Left cardiac atrium (tissue), 4 donors: ENCODE results near the gene SCN1B. TPM values are rescaled to one million over a fixed set of nuclear protein-coding genes. Genes with fewer than 3 reads are reported as not detected.
A peak's percentile ranks its signal among the peaks of the same experiment; 100 is the strongest.

Source experiments
- ATAC-seq, 2 donors: fragments of 200-7000 bp; cut with Tn5 transposase; one replicate each; pipeline ENCODE4 v1.9.1; 2020; ENCODE audit warnings: mild to moderate bottlenecking in 2 of 2, moderate library complexity in 2 of 2
- DNase-seq: peaks from one replicate; pipeline ENCODE4 v3.0.0-alpha.2; 2020
- intact Hi-C, 2 donors: fragments of 100-400 bp; cut with DNase I; formaldehyde crosslinking; loops; one replicate each; pipeline versions ENCODE4 v1.14.1 to v1.15.1; 2022 to 2023
- total RNA-seq, 2 donors: library from RNA; stranded (reverse); fragmentation: NEBNext Ultra II Directional; extraction: Animal tissue kit (Norgen Biotek cat#: 25700); gene quantifications; one replicate each; pipeline ENCODE4 v1.2.1, GENCODE V29; 2021
- donor health status: DM: no; HTN: yes; CAD: no.
- donor health status: DM: no; HTN: yes; CAD: no; lungs with severe emphysema.
- donor health status: DM: yes; HTN: yes; CAD: no.
- donor health status: Dilated cardiomyopathy.

SCN1B gene
- total RNA-seq, 2 donors from 2014 or later = 73.6 to 163 TPM

DNA sequence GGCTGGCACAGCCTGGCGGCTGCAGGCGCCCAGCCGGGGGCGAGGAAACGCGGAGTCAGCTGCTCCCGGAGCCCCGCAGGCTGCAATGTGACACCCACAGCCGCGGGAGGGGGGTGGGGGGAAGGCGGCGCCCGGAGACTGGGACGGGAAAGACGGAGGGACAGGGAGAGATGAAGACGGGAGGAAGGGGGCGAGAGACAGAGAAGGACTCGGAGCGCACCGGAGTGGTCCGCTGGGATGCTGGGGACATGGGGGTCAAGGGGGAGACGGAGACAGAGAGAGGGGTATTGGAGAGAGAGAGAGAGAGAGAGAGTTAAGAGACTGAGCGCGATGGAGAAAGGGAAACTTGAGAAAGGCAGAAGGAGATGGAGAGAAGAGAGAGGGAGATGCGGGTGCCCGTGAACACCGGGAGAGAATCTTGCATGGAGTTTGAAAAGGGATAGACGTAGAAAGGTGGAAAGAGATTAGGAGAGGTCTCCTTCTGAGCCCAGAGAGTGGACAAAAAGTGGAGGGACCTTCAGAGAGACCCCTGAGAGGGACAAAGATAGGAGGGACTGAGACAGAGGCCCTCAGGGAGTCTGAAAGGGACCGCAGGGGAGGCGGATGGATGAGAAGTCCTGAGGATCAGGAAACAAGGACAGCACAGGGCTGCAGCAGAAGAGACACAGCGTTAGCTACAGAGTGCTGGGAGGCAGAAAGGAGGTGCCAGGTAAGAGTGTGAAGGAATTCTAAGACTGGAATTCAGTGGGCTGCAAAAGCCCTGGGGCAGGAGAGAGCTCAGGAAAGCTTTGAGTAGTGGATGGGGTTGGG, 1.0 kb downstream of the SCN1B start:
- no peak for DNase-seq
- peak; percentile 34 to 54 for ATAC-seq
- intact Hi-C loops = no loop called here

DNA sequence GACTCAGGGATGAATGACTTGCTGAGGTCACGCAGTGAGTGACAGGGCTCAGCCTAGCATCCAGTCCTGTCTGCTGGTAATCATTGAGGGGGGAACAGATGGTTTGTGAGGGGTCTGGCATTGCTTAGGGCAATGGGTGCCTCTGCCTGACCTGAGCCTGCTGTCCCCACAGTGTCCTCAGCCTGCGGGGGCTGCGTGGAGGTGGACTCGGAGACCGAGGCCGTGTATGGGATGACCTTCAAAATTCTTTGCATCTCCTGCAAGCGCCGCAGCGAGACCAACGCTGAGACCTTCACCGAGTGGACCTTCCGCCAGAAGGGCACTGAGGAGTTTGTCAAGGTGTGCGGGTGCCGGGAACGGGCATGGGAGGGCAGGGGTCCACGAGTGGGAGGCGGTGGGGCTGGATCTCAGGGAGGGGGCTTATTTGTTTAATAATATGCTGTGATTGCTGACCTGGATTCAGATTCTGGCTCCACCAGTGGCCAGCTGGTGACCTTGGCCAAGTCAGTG, 2.1 kb downstream of the SCN1B start:
- DNase-seq = no peak
- ATAC-seq = no peak
- intact Hi-C loops = no loop called here

DNA sequence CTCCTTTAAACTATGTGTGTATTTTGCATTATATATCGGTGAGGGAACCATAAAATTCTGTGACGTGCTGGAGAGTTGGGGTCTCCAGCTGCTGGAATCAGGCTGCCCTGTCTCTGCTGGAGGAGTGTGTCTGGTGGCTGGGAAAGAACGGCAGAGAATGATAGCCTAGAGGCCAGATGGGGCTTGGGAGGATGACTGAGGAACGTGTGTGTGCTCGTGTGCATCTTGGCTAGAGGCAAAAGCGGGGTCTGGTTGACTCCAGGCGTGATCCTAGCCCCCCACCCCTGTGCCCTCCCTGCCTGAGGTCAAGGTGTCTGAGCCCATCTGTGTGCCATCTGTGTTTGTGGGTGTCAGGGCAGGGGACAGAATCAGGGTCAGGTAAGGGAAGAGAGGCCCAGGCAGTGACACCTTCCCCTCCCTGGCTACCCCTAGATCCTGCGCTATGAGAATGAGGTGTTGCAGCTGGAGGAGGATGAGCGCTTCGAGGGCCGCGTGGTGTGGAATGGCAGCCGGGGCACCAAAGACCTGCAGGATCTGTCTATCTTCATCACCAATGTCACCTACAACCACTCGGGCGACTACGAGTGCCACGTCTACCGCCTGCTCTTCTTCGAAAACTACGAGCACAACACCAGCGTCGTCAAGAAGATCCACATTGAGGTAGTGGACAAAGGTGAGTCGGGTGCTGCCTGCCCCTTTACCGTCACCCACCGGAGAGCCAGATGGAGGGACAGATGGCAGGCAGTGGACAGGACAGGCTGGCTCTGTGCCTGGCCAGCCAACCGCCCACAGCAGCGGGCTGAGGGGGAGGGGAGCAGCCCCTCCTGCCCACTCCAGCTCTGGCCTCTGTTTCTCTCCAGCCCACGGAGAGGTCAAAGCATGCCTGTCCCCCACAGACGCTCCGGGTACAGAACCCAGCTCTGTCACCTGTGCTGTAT, 3.1 kb downstream of the SCN1B start:
- ATAC-seq = no peak
- DNase-seq = no peak
- intact Hi-C loops = no loop called here

DNA sequence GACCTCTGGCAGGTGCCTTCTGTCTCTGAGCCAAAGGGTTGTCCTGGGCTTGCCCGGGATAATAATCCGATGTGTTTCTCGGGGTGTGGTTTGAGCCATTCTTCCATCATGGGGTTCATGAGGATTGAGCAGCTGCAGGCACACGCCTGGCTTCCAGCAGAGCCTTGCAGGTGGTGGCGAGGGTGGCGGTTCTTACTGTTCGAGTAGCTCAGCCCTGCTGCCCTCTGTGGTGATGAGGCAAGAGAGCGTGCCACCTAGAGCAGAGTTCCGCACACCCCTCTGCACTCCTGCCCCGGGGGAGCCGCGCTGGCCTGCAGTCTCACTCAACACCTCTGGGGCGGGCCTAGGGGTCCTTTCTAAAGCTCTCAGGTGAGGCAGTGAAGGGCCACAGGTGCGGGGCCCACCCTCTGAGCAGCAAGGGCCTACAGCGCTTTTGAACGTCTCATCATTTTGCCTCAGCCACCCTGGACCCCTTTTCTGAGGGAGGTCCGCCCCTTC, 3.8 kb downstream of the SCN1B start:
- ATAC-seq = no peak
- intact Hi-C loops = no loop called here
- DNase-seq = no peak

DNA sequence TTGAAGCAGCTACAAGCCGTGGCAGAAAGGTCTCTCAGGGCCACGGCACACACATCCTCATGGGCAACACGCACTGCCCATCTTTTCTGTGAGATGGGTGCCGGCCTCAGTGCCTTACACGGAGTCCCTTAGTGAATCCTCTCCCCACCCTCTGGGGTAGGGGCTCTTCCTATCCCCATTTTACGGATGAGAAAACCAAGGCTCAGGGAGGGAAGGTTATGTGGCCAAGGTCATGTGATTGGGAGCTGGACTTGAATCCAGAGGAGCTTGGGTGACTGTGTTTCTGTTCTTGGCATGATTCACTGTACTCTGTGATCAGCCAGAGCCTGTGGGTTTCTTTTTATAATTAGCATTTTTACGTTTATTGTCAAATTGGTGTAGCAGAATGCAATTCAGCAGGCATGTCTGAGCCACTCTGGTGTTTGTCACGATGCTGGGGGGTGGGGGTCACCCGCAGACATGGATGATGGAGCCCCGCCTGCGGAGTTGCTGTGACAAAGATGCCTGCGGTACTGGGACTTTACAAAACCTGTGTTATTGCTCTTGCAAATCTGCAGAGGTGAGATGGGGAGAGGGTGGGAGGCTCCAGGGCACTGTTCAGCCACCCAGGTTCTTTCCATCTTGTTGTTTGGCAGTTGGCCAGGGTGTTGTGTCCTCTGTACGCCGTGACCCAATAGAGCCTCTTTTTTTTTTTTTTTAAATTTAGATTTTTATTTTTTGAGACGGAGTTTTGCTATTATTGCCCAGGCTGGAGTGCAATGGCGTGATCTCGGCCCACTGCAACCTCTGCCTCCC, 4.5 kb downstream of the SCN1B start:
- no peak for ATAC-seq
- intact Hi-C loops = no loop called here
- DNase-seq = no peak

DNA sequence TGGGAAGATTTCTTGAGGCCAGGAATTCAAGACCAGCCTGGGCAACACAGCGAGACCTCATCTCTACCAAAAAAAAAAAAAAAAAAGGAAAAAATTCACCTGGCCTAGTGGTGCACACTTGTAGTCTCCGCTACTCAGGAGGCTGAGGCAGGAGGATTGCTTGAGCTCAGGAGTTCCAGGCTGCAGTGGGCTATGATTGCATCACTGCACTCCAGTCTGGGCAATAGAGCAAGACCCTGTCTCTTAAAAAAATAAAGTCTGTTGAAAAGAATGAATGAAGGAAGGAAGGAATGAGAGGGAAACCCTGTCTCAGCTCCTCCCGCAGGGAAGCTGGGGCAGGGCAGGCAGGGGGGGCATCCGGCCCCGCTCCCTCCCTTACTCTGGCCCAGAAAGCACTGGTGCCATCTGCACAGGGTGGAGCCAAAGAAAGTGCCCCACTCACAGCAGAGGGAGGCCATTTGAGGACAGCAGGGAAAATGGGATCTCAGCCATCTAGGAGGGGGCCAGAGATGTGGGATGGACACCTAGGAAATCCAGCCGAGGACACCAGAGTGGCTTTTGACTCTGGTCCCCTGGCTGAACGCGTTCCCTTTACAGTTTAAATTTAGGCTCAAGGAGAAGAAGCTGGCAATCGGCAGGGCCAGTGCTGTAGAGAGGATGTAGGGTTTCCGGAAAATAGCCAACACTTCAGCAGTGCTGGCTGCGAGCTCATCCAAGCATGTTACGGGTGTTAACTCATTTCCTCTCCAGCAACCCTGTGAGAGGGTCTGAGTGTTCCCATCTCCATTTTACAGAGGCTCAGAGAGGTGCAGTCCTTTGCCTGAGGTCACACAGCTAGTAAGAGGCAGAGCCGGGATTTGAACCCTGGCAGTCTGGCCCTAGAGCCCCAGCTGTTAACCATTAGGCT, 7.7 kb downstream of the SCN1B start:
- ATAC-seq (peak; percentile 52 to 54), DNase-seq (peak; percentile 70)
- intact Hi-C loops = no loop called here

DNA sequence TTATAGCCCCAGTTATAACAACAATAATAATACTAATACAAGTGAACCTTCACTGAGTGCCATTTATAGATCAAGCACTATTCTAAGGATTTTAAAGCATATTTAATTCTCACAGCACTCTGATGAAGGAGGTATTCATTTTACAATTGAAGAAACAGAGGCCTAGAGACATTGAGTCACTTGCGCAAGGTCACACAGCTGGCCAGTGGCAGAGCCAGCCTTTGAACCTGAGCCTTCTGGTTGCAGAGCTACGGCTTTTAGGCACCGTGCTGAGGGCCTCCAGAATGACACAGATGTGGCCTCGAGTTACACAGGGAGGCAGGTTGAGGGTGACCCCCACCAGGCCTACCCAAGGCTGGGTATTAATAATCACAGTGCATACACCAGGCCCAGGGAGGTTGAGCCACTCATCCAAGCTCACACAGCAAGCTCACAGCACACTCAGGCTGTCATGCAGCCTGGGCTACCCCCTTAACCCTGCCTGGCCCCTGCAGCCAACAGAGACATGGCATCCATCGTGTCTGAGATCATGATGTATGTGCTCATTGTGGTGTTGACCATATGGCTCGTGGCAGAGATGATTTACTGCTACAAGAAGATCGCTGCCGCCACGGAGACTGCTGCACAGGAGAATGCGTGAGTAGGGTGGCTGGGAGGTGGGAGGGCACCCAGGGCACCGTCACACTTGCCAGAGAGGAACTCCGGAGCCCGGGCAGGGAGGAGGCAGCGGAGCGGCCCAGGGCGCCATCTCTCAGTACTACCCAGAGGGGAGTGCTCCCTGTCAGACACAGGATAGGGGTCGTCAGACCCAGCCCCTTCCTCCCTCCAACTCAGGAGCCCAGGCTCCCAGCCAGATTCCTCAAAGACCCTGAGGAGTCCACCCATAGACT, 8.6 kb downstream of the SCN1B start:
- ATAC-seq = peak in 1 of 2 donors; percentile 1
- DNase-seq = no peak

DNA sequence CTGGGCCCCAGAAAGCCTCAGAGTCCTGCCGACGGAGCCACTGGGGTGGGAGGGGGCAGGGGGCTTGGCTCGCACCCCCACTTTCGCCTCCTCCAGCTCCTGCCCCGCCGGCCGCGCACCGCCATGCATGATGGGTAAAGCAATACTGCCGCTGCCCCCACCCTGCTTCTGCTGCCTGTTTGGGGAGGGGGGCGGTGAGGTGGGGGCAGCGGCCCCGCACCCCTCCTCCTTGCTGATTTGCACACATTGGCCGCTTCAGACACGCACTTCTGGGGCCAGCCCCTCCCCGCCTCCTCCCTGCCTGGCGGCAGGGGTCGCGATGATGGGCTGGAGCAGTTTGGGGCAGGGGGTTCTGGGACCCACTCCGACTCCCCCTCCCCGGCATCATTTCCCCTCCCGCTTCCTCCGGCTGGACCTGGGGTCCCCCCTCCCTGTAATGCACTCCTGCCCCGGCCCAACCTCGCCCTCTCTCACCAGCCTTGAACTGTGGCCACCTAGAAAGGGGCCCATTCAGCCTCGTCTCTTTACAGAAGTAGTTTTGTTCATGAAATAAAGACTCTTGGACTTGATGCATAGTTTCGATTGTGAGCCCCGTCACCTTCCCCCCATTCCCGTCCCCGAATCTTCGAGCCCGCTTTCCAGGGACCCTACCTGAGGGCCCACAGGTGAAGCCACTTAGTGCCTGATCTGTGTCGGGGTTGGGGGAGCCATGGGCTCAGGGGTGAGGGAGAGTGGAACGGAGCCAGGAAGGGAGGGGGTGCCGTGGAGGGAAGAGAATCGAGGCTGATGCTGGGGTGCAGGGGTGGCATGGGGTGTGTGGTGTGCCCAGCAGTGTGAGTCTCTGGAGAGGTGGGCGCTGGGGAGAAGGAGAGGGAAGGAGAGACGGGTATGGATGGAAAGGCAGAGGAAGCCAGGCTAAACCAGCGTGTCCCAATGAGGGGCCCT, 9.9 kb downstream of the SCN1B start:
- intact Hi-C loops = loop anchor here in 1 of 2 donors (5.0 kb wide), 1 partner anchor 52 kb away; no protein-coding TSS in a partner anchor
- no peak for DNase-seq
- ATAC-seq = no peak

More for the DNA sequence above, 8.6 kb downstream of the SCN1B start:
- intact Hi-C loops = no loop called here

DNA sequence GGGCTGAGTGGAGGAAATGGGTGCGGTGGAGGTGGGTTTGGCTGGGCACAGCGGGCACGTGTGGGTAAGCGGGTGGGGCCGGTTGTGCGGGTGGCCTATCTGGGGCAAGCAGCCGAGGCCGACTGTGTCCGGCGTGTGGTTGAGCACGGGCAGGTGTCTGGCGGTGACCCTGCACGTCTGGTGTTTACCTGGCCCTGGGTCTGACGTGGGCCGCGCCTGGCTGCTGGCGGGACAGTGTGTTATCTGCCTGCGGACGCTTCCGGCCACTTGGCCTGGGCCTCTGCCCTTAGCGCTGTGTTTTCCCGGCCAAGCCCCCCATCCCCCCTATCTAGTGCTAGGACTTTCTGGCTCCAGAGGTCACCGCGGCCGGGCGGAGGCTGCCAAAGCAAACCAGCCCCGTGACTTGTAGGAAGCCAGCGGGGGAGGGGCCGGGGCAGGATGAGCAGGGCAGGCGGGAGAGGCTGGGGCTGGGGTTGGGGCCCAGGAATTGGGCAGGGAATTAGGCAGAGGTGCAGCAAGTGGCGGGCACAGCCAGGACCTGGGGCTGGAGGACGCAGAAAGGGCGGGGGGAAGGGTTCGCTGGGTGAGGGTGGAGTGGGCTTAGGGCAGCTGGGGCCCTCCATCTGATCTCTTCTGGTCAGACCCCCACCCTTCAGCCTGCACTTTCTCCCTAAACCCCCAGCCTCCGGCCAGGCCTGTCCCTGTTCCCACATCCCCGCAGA, 10.7 kb downstream of the SCN1B start:
- DNase-seq (peak; percentile 96), ATAC-seq (peak; percentile 79 to 87)
- intact Hi-C loops = loop anchor here in 1 of 2 donors (5.0 kb wide), 1 partner anchor 51 kb away; no protein-coding TSS in a partner anchor

DNA sequence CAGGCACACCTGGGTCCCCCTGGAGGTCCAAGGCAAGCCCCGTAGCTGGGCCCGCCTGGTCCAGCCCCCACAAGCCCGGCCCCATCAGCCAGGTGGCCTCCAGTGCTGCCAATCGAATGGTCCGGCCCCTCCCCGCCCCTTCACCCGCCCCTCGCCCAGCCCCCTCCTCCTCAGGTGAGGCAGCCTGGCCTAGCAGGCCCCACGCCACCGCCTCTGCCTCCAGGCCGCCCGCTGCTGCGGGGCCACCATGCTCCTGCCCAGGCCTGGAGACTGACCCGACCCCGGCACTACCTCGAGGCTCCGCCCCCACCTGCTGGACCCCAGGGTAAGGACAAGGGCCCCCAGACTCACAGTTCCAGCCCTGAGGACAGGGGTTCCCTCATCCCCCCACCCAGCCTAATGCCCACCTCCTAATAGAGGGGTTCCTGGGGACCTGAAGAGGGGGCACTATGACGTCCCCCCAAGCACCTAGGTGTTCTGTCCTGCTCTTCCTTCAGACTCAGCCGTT, 11.3 kb downstream of the SCN1B start, which contains the start of gene HPN:
TSS of gene HPN (plus strand) at position 174 of the 508 bp plus-strand sequence. CDS start 786 bp downstream, outside the sequence.
- intact Hi-C loops = loop anchor here in 1 of 2 donors (5.0 kb wide), 1 partner anchor 51 kb away; no protein-coding TSS in a partner anchor
- peak in 1 of 2 donors; percentile 1 for ATAC-seq
- no peak for DNase-seq

DNA sequence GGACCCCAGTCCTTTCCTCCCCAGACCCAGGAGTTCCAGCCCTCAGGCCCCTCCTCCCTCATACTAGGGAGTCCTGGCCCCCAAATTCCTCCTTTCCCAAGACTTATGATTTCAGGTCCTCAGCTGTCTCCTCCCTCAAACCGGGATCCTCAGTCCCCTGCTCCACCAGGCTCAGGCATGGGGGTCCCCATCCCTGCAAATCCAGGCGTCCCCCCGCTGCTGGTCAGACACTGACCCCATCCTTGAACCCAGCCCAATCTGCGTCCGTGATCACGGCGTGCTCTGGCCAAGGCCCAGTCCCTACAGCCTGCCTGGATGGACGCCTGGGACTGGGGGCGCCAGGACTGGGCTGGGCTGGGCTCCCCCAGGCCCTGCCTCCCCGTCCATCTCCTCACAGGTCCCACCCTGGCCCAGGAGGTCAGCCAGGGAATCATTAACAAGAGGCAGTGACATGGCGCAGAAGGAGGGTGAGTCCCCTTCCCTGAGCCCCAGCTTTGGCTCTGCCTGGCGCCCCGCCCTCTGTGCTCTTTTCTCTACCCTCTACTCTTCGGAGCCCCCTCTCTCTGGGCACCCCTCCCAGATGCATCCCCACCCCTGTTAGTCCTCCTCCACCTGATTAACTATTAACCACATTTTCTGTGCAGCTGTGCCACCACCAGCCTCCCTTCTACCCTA, 11.9 kb downstream of the SCN1B start:
- DNase-seq (no peak), ATAC-seq (no peak)
- intact Hi-C loops = loop anchor here in 1 of 2 donors (5.0 kb wide), 1 partner anchor 50 kb away; no protein-coding TSS in a partner anchor

DNA sequence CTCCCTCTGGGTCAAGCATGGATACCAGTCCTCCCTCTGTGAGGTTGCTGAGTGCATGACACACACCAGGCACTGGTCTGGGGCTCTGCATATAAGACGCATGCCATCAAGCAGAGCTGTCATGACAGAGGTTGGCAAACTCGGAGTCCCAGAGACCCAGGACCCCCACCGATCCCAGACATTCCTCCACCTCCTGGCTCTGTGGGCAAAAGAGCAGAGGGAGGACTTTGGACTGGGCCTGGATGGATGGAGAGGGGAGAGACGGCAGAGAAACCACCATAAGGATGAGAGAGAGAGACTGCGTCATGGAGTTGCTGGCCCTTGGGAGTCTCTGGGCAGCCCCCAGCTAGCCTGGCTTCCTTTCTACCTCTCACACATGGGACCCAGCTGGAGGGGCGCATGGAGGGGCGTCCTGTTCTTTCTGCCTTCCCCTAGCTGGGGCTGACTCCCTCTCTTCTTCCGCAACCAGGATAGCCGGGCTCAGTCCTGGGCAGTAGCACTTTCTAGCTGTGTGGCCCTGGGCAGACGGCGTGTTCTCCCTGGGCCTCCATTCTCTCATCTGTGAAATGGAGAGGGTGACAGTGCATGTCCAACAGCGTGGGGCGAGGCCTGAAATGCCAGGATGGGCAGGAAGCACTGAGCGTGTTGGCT, 12.8 kb downstream of the SCN1B start:
- intact Hi-C loops = loop anchor here in 1 of 2 donors (5.0 kb wide), 1 partner anchor 49 kb away; no protein-coding TSS in a partner anchor
- ATAC-seq (no peak), DNase-seq (peak; percentile 14)

DNA sequence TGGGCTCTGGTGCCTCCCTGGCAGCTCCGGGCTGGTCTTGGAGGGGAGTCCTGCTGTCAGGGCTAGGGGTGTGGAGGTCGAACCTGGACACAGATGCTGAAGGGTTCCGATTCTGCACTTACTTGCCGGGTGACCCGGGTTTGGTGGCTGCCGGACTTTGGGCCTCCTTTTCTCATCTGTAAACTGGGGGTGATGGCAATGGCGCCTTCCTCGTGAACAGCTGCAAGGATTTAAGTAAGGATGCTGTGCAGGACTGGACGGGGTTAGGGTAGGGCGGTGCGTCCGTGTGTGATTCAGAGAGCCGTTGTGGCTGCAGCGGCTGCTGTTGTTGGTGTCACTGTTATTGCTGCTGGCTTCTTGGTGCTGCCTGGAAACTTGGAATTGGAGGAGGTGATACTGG, 13.6 kb downstream of the SCN1B start:
- peak; percentile 18 for DNase-seq
- no peak for ATAC-seq
- intact Hi-C loops = loop anchor here in 1 of 2 donors (5.0 kb wide), 1 partner anchor 48 kb away; no protein-coding TSS in a partner anchor
